Measurements from ENCODE around the gene MPPED1.

Gene MPPED1, protein sequence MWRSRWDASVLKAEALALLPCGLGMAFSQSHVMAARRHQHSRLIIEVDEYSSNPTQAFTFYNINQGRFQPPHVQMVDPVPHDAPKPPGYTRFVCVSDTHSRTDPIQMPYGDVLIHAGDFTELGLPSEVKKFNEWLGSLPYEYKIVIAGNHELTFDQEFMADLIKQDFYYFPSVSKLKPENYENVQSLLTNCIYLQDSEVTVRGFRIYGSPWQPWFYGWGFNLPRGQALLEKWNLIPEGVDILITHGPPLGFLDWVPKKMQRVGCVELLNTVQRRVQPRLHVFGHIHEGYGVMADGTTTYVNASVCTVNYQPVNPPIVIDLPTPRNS

DNA sequence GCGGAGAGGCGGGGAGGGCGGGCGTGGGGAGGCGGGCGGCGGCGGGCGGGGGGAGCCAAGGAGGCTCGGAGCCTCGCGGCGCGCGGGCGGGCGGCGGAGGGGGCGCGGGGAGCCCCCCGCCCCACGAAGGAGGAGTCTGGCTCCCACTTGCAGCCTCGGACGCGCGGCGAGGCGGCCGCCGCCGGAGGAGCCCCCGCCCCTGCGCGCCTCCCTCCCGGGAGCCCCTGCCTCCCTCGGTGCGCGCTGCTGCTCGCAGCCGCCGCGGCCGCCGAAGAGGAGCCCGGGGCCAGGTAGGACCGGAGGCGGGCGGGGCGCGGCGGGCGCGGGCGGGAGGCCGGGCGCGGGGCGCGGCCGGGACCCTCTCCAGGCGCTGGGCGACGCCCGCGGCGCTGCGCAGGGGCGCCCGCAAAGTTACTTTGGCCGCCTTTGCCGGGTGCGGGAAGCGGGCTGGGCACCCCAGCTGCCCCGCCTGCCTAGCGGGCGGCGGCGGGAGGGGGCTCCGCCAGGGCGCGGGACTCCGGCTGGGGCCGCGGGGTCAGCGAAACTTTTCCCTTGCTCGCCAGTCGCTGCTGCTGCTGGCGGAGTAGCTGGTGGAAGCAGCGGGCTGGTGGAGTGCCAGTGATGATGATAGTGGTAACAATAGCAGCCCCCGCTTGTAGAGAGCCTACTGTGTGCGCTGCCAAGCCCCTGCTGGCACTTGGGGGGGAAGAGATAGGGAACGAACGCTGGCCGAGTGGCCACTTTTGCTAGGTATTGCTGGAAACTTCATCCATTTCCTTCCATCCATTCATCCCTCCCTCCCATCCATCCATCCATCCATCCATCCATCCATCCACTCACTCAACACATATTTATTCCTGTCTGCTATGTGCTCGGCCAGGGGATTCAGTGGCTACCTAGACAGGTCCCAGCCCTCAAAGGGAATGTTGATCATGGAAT lies at the start of gene MPPED1:
TSS of gene MPPED1 (plus strand) at position 146 of the 939 bp plus-strand sequence. CDS start 12,972 bp downstream, outside the sequence.
- no peak for DNase-seq

DNA sequence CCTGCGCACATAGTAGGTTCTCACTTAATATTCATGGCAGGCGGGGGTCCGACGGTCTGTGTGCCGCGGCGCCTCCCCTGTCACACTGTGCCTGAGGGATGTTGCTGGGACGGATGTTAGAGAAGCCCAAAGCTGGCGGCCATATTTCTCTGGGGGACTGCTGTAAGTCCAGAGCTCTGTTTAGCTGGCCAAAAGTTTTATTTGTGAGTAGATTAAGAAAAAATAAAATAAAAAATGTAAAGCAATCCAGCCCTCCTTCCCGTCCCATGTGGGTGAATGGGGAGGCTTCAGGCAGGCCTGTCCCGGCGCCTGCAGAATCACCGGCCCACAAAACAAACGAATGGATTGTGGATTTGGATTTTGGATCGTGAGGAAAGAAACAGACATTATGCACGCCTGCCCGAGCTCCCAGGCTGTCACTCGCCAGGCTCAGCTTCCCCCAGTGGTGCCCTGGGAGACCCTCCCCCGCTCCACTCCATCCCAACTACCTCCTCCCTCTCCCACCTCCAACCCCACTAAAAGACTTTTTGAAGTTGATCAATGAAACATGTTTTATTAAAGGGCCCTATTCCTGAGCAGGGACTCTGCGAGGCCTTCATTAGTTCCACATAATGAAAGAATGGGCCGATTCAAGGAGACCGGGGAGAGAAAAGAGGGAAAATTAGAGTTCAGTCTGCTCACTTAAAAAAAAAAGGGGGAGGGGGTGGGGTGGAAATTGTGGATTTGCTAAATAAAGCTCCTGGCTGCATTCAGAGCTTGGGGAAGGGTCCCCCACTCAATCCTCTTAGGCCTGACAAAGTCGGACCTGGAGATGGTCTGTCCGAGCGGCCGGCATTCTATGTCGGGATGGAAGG lies 48.3 kb upstream of the MPPED1 start:
- DNase-seq, result no peak

DNA sequence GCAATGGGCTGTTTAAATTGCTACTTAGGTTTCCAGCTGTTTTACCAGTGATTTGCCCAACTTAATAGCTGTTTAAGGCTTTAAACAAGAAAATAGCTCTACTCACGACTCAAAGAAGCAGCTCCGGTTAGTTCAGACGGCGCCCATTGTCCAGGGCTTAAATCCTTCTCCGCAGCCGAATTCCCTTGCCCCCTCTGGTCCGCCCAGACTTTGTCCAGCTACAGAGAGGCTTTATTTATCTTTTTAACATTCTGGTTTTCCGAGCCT lies 47.7 kb upstream of the MPPED1 start:
- no peak for DNase-seq

DNA sequence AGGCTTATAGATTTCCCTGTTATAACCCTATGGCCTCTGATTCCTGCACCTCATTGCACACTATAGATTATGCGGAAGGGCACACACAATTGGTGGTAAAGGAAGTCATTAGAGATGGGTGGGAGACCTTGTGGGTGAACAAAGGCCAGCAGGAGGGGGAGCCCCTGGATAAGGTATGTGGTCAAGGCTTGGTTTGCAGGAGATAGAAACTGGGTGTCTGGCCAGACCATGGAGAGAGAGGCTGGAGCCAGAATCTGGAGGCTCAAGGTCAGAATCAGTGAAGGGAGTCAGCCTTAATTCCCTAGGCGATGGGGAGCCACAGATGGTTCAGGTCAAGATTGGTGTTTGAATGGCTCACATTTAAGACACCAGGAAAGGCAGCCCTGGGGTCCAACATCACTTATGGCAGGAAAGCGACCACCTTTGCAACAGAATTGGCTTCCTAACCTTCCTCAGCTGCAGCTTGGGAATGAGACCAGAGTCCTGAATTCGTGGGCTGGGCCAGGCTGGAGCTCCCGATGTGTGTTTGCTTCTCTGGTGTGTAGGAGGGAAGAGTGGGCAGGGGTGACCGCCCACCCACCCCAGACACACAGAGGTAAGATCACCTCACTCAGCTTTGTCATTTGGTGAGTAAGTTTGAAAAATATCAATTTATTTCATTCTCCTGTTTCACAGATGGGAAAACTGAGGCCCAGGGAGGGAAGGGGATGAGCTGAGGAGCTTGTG lies 45.9 kb upstream of the MPPED1 start:
- no peak for DNase-seq

DNA sequence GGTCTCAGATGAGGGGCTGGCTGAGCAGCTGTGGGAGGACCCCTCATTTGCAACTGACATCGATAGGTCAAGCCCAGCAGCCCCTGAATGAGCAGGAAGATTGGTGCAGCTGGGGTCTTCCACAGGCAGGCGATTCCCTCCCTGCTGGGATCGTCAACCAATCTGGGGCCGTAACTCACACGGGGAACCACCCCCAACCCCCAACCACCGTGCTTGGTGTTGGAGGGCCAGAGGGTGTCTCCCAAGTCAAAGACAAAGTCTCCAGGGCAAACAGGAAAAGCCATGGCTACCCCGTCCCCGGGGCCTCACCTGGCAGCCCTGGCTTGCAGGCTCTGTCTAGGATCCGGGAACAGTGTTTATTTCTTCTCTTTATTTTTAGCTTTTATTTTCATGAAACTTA lies 41.8 kb upstream of the MPPED1 start:
- no peak for DNase-seq

DNA sequence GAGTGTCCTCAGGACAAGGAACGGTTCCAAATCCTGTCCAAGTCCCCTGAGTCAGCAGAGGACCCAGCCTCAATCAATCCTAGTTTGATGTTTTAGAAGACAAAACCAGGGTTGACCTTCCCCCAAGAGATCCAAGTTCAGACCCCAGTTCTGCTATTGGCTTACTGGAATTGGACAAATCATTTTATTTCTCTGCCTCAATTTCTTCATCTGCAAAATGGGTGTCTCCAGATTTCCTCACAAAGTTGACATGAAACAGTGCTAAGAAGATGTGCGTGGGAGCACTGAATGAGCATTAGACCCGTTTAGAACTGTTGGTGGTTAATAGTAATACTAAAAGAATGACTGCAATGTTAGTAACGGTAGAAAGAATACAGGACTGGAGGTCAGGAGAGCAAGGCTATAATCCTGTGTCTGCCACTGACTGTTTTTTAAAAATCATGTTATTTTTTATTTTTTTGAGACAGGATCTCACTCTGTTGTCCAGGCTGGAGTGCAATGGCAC lies 35.8 kb upstream of the MPPED1 start:
- DNase-seq, result no peak

DNA sequence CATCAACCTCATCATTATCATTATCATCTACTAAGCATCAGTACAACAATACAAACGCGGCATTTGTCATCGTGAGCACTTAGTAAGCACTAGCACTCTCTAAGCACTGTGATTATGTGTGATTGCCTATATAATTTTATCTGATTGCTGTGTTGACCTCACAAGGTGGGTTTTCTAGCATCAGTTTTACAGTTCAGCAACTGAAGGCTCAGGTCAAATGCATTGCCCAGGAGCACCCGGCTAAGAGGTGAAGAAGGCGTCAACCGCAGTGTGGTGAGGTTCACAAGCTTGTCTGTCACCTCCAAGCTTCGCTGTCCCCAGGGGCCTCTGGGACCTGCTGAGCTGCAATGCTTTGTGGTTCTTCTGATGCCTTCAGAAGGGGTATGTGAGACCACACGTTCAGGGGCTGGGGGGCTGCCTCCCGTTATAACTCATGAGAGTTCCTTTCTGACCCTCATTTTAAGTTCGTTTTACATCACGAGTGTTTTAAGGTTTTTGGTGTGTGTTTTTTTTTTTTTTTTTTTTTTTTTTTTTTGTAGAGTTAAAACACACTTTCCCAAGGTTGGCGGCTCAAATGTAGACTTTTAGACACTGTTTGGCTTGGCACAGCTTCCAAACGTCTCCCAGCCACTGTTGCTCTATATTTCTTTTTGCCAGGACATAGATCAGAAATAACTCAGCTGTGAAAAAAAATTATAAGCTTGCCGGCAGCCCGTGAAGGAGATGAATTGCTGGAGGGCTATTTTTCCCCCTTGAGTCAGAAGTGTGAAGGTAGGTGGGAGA lies 34.9 kb upstream of the MPPED1 start:
- DNase-seq, result peak; percentile 16

DNA sequence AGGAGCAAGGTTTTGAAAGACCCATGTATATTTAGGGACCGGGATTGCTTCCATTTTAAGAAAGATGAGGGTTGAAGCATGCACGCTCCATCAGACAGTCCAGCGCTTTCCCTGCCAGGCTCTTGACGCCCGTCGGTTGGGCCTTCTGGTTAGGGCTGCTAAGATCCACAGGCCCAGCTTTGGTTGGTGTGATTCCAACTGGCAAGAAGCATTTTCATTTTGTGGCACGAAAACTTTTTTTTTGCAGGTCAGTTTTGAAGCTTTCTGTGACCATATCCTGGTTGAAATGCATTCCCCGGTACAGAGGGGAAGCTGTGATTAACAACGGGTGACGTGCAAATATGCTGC lies 34.3 kb upstream of the MPPED1 start:
- no peak for DNase-seq

DNA sequence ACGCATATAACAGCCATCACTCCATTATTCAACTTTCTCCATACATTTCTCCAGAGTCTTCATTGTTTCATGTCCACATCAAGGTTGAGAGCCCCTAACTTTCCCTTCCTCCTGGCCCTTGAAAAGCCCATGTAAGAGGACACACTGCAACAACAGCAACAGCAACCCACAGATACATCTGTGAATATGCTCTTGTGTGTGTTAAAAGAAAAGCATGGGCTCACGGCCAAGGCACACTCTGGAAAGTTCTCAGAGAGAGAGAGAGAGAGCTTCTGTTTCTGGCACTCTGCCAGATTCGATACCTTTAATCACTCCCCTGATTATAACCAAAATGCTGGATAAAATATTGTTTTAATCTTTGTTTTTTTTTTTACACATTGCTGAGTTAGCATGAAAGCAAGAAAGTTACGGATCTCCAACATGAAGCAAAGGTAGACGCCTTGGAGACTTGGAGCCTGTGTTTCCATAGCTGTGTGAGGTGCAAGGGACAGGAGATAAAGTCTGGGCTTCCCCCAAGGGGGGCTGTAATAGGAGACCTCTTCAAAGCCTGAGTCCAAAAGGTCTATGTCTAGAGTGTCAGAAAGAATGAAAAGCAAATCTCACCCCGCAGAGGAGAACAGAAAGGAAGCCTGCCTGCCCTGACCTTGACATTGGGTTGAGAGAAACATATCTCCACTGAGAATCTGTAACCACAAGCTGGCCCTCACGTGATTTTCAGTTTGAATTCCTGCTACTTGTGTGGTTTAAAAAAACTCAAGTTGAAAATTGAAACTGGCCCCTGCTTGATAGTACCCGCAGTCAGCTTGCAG lies 33.7 kb upstream of the MPPED1 start:
- no peak for DNase-seq

DNA sequence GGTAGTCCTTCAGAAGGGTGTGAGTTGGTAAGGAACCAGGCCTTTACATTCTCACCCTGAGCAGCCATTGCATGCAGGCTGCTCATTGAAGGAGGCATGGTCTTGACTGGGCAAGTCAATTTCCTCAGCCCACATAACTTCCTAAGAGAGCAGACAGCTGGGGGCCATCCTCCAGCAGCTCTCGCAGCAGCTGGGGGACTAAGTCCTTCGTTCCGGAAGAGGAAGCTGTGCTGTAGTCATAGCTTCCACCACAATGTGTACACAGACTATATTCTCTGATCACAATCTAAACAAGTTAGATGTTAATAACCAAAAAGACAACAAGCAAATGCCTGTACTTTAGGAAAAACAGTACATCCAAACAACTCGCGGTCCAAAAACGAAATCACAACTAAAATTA lies 30.1 kb upstream of the MPPED1 start:
- no peak for DNase-seq

DNA sequence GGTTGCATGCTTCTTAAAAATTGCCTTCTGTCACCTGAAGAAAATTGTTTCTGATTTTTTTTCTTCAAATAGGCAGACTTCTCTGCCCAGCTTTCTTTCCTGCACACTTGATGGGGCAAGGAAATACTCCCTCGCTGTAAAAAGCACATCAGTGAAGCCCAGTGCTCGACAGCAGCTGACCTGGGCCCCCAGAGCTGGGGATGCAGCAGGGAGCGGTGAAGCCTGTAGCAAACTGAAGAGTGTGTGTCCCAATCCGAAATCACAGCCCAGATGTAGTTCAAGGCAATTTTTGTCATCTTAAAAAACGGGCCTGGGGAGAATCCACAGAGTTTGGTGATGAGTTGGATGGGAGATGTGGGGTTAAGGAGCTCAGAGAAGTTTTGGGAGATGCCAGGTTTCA lies 27.0 kb upstream of the MPPED1 start:
- DNase-seq, result no peak

DNA sequence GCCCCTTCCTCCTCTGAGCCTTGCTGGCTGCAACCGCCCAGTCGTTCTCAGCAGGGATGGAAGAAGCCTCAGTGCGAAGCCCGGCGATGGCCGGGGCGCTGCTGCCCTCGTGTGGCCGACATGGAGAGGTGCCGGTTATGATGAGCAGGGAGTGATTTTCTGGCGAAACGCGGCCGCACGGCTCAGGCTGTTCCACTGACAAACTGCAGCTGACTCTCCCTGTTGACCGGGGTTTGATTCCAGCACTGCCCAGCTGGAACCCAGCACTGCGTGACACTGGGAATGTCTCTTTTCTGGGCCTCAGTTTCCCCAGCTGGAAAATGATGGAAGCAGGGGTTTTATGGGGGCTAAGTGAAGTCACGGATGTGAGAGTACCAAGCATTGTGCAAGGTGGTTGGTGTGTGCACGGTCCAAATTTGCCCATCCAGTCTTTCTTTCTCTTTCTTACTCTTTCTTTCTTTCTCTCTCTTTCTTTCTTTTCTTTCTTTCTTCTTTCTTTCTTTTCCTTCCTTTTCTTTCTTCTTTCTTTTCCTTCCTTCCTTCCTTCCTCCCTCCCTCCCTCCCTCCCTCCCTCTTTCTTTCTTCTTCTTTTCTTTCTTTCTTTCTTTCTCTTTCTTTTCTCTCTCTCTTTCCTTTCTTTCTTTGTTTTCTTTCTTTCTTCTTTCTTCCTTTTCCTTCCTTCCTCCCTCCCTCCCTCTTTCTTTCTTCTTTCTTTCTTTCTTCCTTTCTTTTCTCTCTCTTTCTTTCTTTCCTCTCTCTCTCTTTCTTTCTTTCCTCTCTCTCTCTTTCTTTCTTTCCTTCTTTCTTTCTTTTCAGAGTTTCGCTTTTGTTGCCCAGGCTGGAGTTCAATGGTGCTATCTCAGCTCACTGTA lies 25.8 kb upstream of the MPPED1 start:
- peak; percentile 56 for DNase-seq

DNA sequence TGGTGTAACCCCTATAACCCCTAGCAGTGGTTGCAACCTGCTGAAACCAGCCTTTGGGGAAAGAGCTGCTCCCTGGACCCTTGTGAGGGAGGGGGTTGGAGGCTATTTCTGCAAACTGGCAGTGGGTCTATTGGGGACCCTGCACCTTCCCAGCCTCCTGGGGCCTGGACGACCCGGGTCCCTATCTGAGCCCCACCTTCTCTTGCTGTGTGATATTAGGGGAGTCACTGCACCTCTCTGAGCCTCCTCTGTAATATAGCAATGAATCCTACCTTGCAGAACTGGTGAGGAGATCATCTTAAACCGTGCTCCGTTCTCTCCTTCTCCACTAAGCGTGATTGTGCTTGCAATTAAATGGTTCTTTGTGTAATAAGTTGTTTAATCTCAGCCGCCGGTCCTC lies 24.0 kb upstream of the MPPED1 start:
- DNase-seq, result no peak

DNA sequence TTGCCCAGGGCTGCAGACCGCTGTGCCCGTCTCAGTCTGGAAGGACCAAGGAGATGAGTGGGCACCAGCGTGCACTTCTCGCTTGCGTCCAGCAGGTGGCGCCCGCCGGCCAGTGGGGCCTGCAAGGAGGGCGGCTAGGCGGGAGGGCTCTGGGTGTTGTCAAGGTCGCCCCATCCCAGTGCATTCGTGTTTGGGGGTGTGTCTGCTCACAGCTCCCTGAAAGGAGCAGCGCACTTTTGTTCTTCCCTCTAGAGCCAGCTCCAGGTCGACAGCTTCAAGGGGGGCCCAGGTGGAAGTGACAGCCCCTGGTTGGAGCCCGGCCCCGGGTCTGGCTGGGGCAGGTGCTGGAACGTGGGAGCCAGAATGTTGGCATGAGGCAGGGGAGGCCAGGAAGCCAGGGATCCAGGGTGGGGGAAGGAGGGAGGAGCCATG lies 23.4 kb upstream of the MPPED1 start:
- peak; percentile 49 for DNase-seq

DNA sequence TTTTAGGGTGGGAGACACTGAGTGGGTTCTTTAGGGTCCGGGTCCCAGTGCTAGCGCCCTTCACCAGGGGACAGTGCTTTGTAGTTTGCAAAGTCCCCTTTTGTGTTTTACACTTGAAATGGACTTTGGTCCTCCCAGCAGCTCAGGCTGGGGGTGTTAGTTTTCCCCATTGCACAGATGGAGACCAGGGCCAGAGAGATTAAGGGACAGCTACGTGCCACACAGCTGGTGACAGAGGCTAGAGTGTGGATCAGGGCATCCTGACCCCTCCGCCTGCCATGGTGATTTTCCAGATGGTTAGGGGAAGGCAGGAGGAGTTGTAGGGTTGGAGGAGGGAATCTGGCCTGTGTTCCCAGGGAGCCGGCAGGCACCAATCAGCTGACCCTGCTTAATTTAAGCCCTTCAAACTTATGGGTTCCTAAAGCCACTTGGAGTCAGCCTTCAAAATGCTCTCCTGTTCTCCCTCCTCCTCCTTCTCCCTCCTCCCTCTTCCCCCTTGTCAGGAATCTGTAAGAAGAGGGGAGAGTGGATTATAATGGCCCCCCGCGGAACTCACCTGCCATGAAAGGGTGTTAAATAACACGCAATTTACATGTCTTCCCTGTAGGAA lies 22.5 kb upstream of the MPPED1 start:
- no peak for DNase-seq

DNA sequence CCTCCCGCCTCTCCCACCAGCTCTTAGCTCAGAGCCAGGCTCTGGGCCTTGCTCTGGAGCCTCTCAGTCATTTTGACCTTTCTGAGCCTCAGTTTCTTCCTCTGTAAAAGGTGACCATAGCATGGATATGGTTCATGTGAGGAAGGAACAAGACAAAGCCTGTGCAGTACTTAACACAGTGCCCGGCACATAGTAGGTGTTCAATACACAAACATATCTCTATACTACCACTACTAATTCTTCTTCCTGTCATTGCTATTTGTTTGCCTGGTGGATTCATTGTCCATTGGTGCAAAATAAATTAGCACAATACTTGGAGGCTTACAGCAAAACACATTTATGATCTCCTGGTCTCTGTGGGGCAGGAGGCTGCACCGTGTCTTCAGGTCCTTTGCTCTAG lies 21.6 kb upstream of the MPPED1 start:
- DNase-seq, result no peak

DNA sequence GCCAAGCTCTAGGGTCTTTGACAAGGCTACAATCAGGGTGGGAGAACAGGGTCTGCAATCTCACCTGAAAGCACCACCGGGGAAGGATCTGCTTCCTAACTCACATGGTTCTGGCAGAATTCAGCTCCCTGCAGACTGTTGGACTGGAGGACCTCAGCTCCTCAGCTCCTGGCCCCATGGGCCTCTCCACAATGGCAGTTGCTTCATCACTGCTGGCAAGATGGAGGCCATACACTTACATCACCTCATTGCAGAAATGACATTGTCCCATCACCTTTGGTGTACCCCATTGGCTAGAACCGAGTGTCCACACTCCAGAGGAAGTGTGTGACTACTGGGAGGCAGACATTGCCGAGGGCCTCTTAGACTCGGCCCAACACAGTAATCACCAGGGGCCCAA lies 20.9 kb upstream of the MPPED1 start:
- no peak for DNase-seq

DNA sequence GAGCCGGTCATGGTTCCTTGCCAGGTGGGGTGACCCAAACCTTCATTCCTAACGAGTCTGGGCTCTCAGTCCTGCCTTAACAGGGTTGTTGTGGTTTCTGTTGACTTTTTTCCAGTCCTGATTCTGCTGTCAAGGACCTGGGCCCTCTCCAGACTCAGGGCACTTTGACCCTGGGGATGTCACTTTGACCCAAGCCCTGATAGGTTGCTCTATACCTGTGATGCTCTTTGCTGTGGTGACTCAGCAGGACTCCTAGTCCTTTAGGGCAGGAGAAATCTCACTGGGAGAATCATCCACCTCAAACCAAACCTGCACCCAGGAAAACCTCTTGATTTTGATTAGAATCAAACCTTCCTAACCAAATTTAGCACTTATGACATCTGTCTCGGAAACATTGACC lies 20.5 kb upstream of the MPPED1 start:
- DNase-seq, result no peak

DNA sequence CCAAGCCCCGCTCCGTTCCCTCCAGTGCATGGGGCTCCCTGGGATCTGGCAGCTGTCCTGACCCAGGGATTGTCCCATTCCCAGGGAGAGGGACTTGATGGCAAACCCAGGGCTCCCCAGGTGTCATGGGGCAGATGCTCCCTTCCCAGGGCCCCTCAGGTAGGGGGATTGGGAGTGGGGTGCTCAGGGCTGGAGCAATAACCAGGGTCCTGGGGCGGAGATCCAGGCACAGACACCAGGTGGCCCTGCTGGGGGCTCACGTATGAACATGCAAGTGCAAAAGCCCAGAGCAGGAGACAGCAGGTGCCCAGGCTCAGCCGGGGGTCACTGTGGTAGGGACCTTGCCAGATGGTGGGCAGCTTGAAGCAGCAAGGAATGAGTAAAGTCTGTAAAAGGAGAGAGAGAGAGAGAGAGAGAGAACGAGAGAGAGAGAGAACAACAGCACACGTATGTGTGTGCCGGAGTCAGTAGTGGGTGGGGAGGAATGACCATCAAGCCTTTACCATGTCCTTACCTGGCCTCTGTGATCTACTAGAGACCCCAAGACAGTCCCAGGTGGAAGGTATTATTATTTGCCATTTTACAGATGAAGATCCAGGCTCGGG lies 19.3 kb upstream of the MPPED1 start:
- no peak for DNase-seq

All from activated effector memory CD4-positive, alpha-beta T cell treated with Interleukin-2 at 50 U/mL for 16 hours (primary cell).